ENCODE measurements around the gene ARAP1. TPM values are rescaled to one million over a fixed set of nuclear protein-coding genes. Genes with fewer than 3 reads are reported as not detected.
A peak's percentile ranks its signal among the peaks of the same experiment; 100 is the strongest.

Gene ARAP1
- total RNA-seq, 1 donor from 2014 or later: 60.2 TPM

GRCh38 chr11:72688486-72688885, 63.7 kb downstream of the ARAP1 start:
- no peak for DNase-seq (ENCODE audit: low read depth)
- no peak for TF ChIP-seq CTCF (conservative IDR thresholded peaks at IDR 0.05; ENCODE audit: low read depth, low read length)
- no peak overlapping the region for H3K4me3 ChIP-seq (ENCODE audit: low read depth, low read length)

- no peak for DNase-seq (ENCODE audit: low read depth)
- no peak overlapping the region for H3K4me3 ChIP-seq (ENCODE audit: low read depth, low read length)
- no peak for TF ChIP-seq CTCF (conservative IDR thresholded peaks at IDR 0.05; ENCODE audit: low read depth, low read length)
Measured at GRCh38 chr11:72687326-72687725, 64.9 kb downstream of the ARAP1 start.

- no peak for DNase-seq (ENCODE audit: low read depth)
- no peak for TF ChIP-seq CTCF (conservative IDR thresholded peaks at IDR 0.05; ENCODE audit: low read depth, low read length)
- no peak overlapping the region for H3K4me3 ChIP-seq (ENCODE audit: low read depth, low read length)
Measured at GRCh38 chr11:72686639-72687220, 65.5 kb downstream of the ARAP1 start.

GRCh38 chr11:72685560-72686480, 66.4 kb downstream of the ARAP1 start:
- no peak for DNase-seq (ENCODE audit: low read depth)
- no peak for TF ChIP-seq CTCF (conservative IDR thresholded peaks at IDR 0.05; ENCODE audit: low read depth, low read length)
- no peak overlapping the region for H3K4me3 ChIP-seq (ENCODE audit: low read depth, low read length)

- H3K4me3 ChIP-seq (ENCODE audit: low read depth, low read length): no peak overlapping the region
- TF ChIP-seq CTCF (conservative IDR thresholded peaks at IDR 0.05; ENCODE audit: low read depth, low read length): peak; percentile 69
- DNase-seq (ENCODE audit: low read depth): no peak
Measured at GRCh38 chr11:72684236-72684912, 67.8 kb downstream of the ARAP1 start.

- no peak overlapping the region for H3K4me3 ChIP-seq (ENCODE audit: low read depth, low read length)
- peak; percentile 92 for TF ChIP-seq CTCF (conservative IDR thresholded peaks at IDR 0.05; ENCODE audit: low read depth, low read length)
- DNase-seq (ENCODE audit: low read depth): no peak
Measured at GRCh38 chr11:72683782-72684200, 68.4 kb downstream of the ARAP1 start.
